Diencephalon (tissue), 1 donor: ENCODE results near the gene FGF12. TPM values are rescaled to one million over a fixed set of nuclear protein-coding genes. Genes with fewer than 3 reads are reported as not detected.

Experiments used
- small RNA-seq: library from RNA; depleted of rRNA; stranded (forward); fragments of <200 nt; gene quantifications from one replicate; pipeline ENCODE3, GENCODE V24; 2014
- total RNA-seq: library from RNA; depleted of rRNA; stranded (reverse); fragments of >200 nt; gene quantifications from one replicate; pipeline ENCODE4 v1.2.3, GENCODE V29; 2014

FGF12 gene
- total RNA-seq: 118 TPM

DNA sequence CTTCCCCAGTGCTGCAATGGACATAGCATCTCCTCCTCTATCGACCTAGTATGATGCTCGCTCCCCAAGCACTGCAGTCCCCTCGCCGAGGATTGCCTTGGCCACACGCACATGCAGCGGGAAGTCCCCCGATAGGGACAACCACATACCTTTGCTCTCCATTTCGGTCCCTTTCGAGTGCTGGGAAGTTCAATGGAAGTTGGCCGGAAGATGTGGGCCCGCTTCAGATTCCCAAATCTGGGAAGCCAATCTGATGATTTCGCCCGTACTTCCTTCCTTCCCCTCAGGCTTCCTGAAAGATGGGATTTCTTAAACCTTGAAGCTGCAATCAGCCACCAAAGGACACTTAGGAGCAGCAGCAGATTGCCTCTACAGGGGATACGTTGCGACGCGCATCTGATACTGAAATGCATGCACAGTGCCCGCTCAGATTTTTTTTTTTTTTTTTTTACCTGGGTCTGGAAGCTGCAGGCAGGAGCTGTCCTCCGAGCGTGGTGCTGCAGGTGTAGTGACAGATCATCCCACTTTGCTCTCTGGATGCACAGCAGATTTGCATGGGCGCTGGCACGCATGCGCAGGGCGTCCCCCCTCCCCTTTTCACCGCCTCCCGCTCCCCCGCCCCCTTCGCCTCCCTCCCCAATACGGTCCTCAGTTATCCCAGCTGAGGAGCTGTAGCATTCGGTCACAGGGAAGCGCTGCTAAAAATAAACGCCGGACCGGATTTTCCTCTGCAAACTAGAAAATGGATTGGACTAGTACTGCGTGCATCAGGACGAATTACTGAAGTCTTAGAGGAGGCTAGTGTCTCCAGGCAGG is at the start of gene FGF12:
FGF12 (minus strand) TSS at position 510 of the 816 bp plus-strand sequence.

Small RNA genes lying within 50 kb of the gene (small RNA-seq; reads per million reads assigned to genes)
- gene RF01210 (not detected), gene RNU1-20P (0.15 reads per million)

Other genes with a start within 250 kb of the FGF12 start
- 54.7 TPM for gene MB21D2, start 190.3 kb upstream of the FGF12 start, total RNA-seq